Retinal pigment epithelial cell (primary cell): ENCODE data around the gene PCSK4.

ENCODE experiments used
- DNase-seq: peaks from one replicate; pipeline ENCODE4 v3.0.0-alpha.2; 2010; ENCODE audit warnings: low read depth
- H3K4me3 ChIP-seq: 2 replicates; pipeline ENCODE4 v1.5.1; 2011; ENCODE audit warnings: mild to moderate bottlenecking, low read length, control low read depth, moderate library complexity
- CTCF ChIP-seq: conservative IDR thresholded peaks from 2 replicates; pipeline ENCODE4 v1.5.1; 2011; ENCODE audit warnings: low read depth, low read length, control low read depth, inconsistent platforms

PCSK4 gene

GRCh38 chr19:1469255-1470054, 20.7 kb downstream of the PCSK4 start:
- TF ChIP-seq CTCF = no peak
- no peak overlapping the region for H3K4me3 ChIP-seq
- DNase-seq = no peak

- DNase-seq = no peak
- TF ChIP-seq CTCF = no peak
- no peak overlapping the region for H3K4me3 ChIP-seq
These were observed 21.3 kb downstream of the PCSK4 start for GRCh38 chr19:1468821-1469254.

- no peak overlapping the region for H3K4me3 ChIP-seq
- no peak for DNase-seq
- TF ChIP-seq CTCF = no peak
These were observed 21.8 kb downstream of the PCSK4 start for GRCh38 chr19:1468274-1468820.

GRCh38 chr19:1467490-1468273, 22.5 kb downstream of the PCSK4 start:
- no peak for DNase-seq
- H3K4me3 ChIP-seq = no peak overlapping the region
- no peak for TF ChIP-seq CTCF

- no peak for TF ChIP-seq CTCF
- no peak for DNase-seq
- H3K4me3 ChIP-seq = no peak overlapping the region
These were observed 23.0 kb downstream of the PCSK4 start for GRCh38 chr19:1467215-1467489.

- no peak overlapping the region for H3K4me3 ChIP-seq
- DNase-seq = no peak
These were observed 23.5 kb downstream of the PCSK4 start for GRCh38 chr19:1466461-1467214.

More at GRCh38 chr19:1466461-1467214, 23.5 kb downstream of the PCSK4 start:
- no peak for TF ChIP-seq CTCF
